HepG2 (cell line): ENCODE data around the gene KLHL11. TPM values are rescaled to one million over a fixed set of nuclear protein-coding genes. Genes with fewer than 3 reads are reported as not detected.

Experiments
- CTCF ChIP-seq: sonication (generic); formaldehyde crosslinking; IDR thresholded peaks from 2 replicates; pipeline ENCODE4 v1.5.0; 2020; ENCODE audit warnings: mild to moderate bottlenecking, missing genetic modification reagents, moderate library complexity
- EEA1 ChIP-seq: sonication (generic); formaldehyde crosslinking; IDR thresholded peaks from 2 replicates; pipeline ENCODE4 v1.5.1; 2020; ENCODE audit warnings: mild to moderate bottlenecking, missing genetic modification reagents, borderline replicate concordance
- EP300 ChIP-seq, 3 experiments: sonication (generic) in 1 of 3; formaldehyde crosslinking in 1 of 3; IDR thresholded peaks; 2 replicates each; pipeline versions ENCODE4 v1.5.1 to v1.6.1; 2011 to 2020; ENCODE audit warnings: low read depth in 2 of 3, low read length in 2 of 3, borderline replicate concordance in 1 of 3, improper control_type of control experiment in 1 of 3, mild to moderate bottlenecking in 1 of 3, missing genetic modification reagents in 1 of 3, moderate library complexity in 1 of 3
- HNF4G ChIP-seq, 2 experiments: sonication (generic) in 1 of 2; formaldehyde crosslinking in 1 of 2; IDR thresholded peaks; 2 replicates each; pipeline versions ENCODE4 v1.4.0 to v1.6.1; 2011 to 2020; ENCODE audit warnings: borderline replicate concordance in 2 of 2, low read depth in 2 of 2, mild to moderate bottlenecking in 2 of 2, low read length in 1 of 2, missing genetic modification reagents in 1 of 2, moderate library complexity in 1 of 2
- MYPOP ChIP-seq: sonication (generic); formaldehyde crosslinking; IDR thresholded peaks from 2 replicates; pipeline ENCODE4 v1.8.1; 2023; ENCODE audit warnings: mild to moderate bottlenecking, moderate library complexity, missing genetic modification reagents
- NAIF1 ChIP-seq: sonication (generic); formaldehyde crosslinking; IDR thresholded peaks from 2 replicates; pipeline ENCODE4 v1.5.0; 2020; ENCODE audit warnings: mild to moderate bottlenecking, missing genetic modification reagents, borderline replicate concordance
- NFKB2 ChIP-seq: sonication (generic); formaldehyde crosslinking; IDR thresholded peaks from 2 replicates; pipeline ENCODE4 v1.4.0; 2020; ENCODE audit warnings: missing genetic modification reagents, borderline replicate concordance
- PAX8 ChIP-seq: sonication (generic); formaldehyde crosslinking; IDR thresholded peaks from 2 replicates; pipeline ENCODE4 v1.8.0; 2022; ENCODE audit warnings: mild to moderate bottlenecking, missing genetic modification reagents, borderline replicate concordance
- POLR2G ChIP-seq: fragments of 200-400 bp; formaldehyde crosslinking; IDR thresholded peaks from 2 replicates; pipeline ENCODE4 v1.6.1; 2018; ENCODE audit warnings: mild to moderate bottlenecking, low read depth, low read length, moderate library complexity
- SMARCE1 ChIP-seq: fragments of 450-650 bp; IDR thresholded peaks from 2 replicates; pipeline ENCODE4 v1.6.1; 2017; ENCODE audit warnings: borderline replicate concordance
- TBX2 ChIP-seq: sonication (generic); formaldehyde crosslinking; IDR thresholded peaks from 2 replicates; pipeline ENCODE4 v1.5.0; 2020; ENCODE audit warnings: missing genetic modification reagents, mild to moderate bottlenecking, borderline replicate concordance
- TEAD3 ChIP-seq: optimal IDR thresholded peaks from 2 replicates; pipeline ENCODE3; 2016; ENCODE audit warnings: borderline replicate concordance
- TSC22D2 ChIP-seq: sonication (generic); formaldehyde crosslinking; IDR thresholded peaks from 2 replicates; pipeline ENCODE4 v1.5.1; 2020; ENCODE audit warnings: missing genetic modification reagents, mild to moderate bottlenecking, borderline replicate concordance
- ZNF12 ChIP-seq: sonication (generic); formaldehyde crosslinking; IDR thresholded peaks from 2 replicates; pipeline ENCODE4 v1.5.0; 2020; ENCODE audit warnings: missing genetic modification reagents
- ZNF263 ChIP-seq: sonication (generic); formaldehyde crosslinking; IDR thresholded peaks from 2 replicates; pipeline ENCODE4 v1.4.0; 2020; ENCODE audit warnings: missing genetic modification reagents
- ZNF513 ChIP-seq: sonication (generic); formaldehyde crosslinking; conservative IDR thresholded peaks from 2 replicates; pipeline ENCODE4 v1.5.0; 2020; ENCODE audit warnings: missing genetic modification reagents
- ZNF619 ChIP-seq: sonication (generic); formaldehyde crosslinking; IDR thresholded peaks from 2 replicates; pipeline ENCODE4 v1.4.0; 2020; ENCODE audit warnings: mild to moderate bottlenecking, missing genetic modification reagents
- ZNF709 ChIP-seq: sonication (generic); formaldehyde crosslinking; IDR thresholded peaks from 2 replicates; pipeline ENCODE4 v1.5.0; 2020; ENCODE audit warnings: mild to moderate bottlenecking, missing genetic modification reagents
- ZNF773 ChIP-seq: sonication (generic); formaldehyde crosslinking; IDR thresholded peaks from 2 replicates; pipeline ENCODE4 v1.4.0; 2020; ENCODE audit warnings: missing genetic modification reagents, borderline replicate concordance
- ZNF780A ChIP-seq: sonication (generic); formaldehyde crosslinking; IDR thresholded peaks from 2 replicates; pipeline ENCODE4 v1.8.0; 2022; ENCODE audit warnings: mild to moderate bottlenecking, missing genetic modification reagents, moderate library complexity
- ZNF800 ChIP-seq: sonication (generic); formaldehyde crosslinking; IDR thresholded peaks from 2 replicates; pipeline ENCODE4 v1.4.0; 2020; ENCODE audit warnings: missing genetic modification reagents
- polyA plus RNA-seq, 8 experiments: library from polyadenylated mRNA; depleted of rRNA in 3 of 8; stranded (reverse) in 7 of 8; unstranded in 1 of 8; fragments of >200 nt; fragmentation: Illumina TruSeq in 4 of 8; extraction: Trizol in 4 of 8; gene quantifications; 2 replicates each; pipeline versions ENCODE4 v1.2.1 to v1.2.3, GENCODE V29; 2011 to 2016; ENCODE audit warnings: low read depth in 4 of 8, missing spikeins in 1 of 8, mixed read lengths in 1 of 8; ENCODE audit not compliant: insufficient read depth in 1 of 8
- total RNA-seq, 5 experiments: library from RNA; depleted of rRNA; stranded (reverse); fragments of >200 nt; fragmentation: Illumina TruSeq; extraction: Trizol; gene quantifications; 2 replicates each; pipeline ENCODE4 v1.2.3, GENCODE V29; 2016; ENCODE audit warnings: low read depth in 1 of 5

The KLHL11 gene
- total and polyA plus RNA-seq, 2 of the 13 experiments (the other 11 are each of a cell fraction or from before 2014, with no cell fraction given), result 7.7 to 27.5 TPM

- TF ChIP-seq POLR2G (no peak; the same call in 1 of the 2 replicates), ZNF709 (CRISPR knock-in tag) (0 out of 2 replicates have a peak, but pooled peaks have one; percentile 3), CTCF (peak; percentile 34; the same call in 1 of the 2 replicates), TEAD3 (peak; percentile 45), NFKB2 (peak; percentile 73; the same call in 1 of the 2 replicates), TBX2 (CRISPR knock-in tag) (no peak), ZNF263 (no peak), ZNF619 (CRISPR knock-in tag) (peak; percentile 75; the same call in 1 of the 2 replicates), NAIF1 (CRISPR knock-in tag) (no peak), PAX8 (CRISPR knock-in tag) (no peak), MYPOP (CRISPR knock-in tag) (0 out of 2 replicates have a peak, but pooled peaks have one; percentile 3), ZNF800 (CRISPR knock-in tag) (0 out of 2 replicates have a peak, but pooled peaks have one; percentile 13), ZNF773 (CRISPR knock-in tag) (0 out of 2 replicates have a peak, but pooled peaks have one; percentile 3), HNF4G (IDR thresholded peaks at IDR 0.05; ENCODE audit: borderline replicate concordance, low read depth, low read length) (peak; percentile 9; the same call in 1 of the 2 replicates), HNF4G (CRISPR knock-in tag; IDR thresholded peaks at IDR 0.05; ENCODE audit: borderline replicate concordance, low read depth) (no peak), EEA1 (CRISPR knock-in tag) (no peak), EP300 (IDR thresholded peaks at IDR 0.05; ENCODE audit: low read depth in 2 of 2, low read length in 2 of 2) (no peak), EP300 (CRISPR knock-in tag; IDR thresholded peaks at IDR 0.05; ENCODE audit: borderline replicate concordance) (0 out of 2 replicates have a peak, but pooled peaks have one; percentile 3), ZNF513 (0 out of 2 replicates have a peak, but pooled peaks have one; percentile 4), TSC22D2 (no peak), ZNF780A (CRISPR knock-in tag) (no peak), SMARCE1 (no peak), ZNF12 (peak; percentile 6; the same call in 1 of the 2 replicates)
These were observed 322 bp upstream of the KLHL11 start (continued) for GRCh38 chr17:41865596-41865893.
